K562 (cell line): ENCODE results near the gene DDX41. TPM values are rescaled to one million over a fixed set of nuclear protein-coding genes. Genes with fewer than 3 reads are reported as not detected.

Source experiments
- ARNT ChIP-seq, 2 experiments: fragments of 450-650 bp; IDR thresholded peaks; 2 replicates each; pipeline ENCODE4 v1.6.1; 2016; ENCODE audit warnings: mild to moderate bottlenecking in 1 of 2
- BACH1 ChIP-seq: fragments of 200-800 bp; sonication (Bioruptor generic); IDR thresholded peaks from 2 replicates; pipeline ENCODE4 v1.6.1; 2016; ENCODE audit warnings: missing genetic modification characterization, missing compliant biosample characterization
- ELF1 ChIP-seq: fragments of 200-800 bp; sonication (Bioruptor generic); IDR thresholded peaks from 2 replicates; pipeline ENCODE4 v1.6.1; 2016; ENCODE audit warnings: missing genetic modification characterization, missing compliant biosample characterization
- FOXA3 ChIP-seq, 2 experiments: fragments of 450-650 bp in 1 of 2; sonication (generic) in 1 of 2; formaldehyde crosslinking; IDR thresholded peaks in 1 of 2; conservative IDR thresholded peaks in 1 of 2; 2 replicates each; pipeline versions ENCODE4 v1.4.0 to v1.8.0; 2020 to 2022; ENCODE audit warnings: mild to moderate bottlenecking in 2 of 2, missing genetic modification reagents in 1 of 2
- HCFC1 ChIP-seq: IDR thresholded peaks from 2 replicates; pipeline ENCODE4 v1.6.1; 2012; ENCODE audit warnings: low read depth, low read length, improper control_type of control experiment
- HNRNPK ChIP-seq: fragments of 200-400 bp; formaldehyde crosslinking; IDR thresholded peaks from one replicate; pipeline ENCODE4 v1.6.1; 2018; ENCODE audit warnings: mild to moderate bottlenecking, low read depth, low read length; ENCODE audit not compliant: poor library complexity, severe bottlenecking
- HNRNPUL1 ChIP-seq: fragments of 200-400 bp; formaldehyde crosslinking; IDR thresholded peaks from 2 replicates; pipeline ENCODE4 v1.6.1; 2017; ENCODE audit warnings: low read length
- NR1H2 ChIP-seq: sonication (generic); formaldehyde crosslinking; IDR thresholded peaks from 2 replicates; pipeline ENCODE4 v1.4.0; 2020; ENCODE audit warnings: mild to moderate bottlenecking, missing genetic modification reagents
- POLR2G ChIP-seq: fragments of 200-400 bp; formaldehyde crosslinking; IDR thresholded peaks from 2 replicates; pipeline ENCODE4 v1.6.1; 2017; ENCODE audit warnings: low read depth, mild to moderate bottlenecking, antibody characterized with exemption, low read length, moderate library complexity
- PPARD ChIP-seq: fragments of 250-450 bp; sonication (Bioruptor Pico); IDR thresholded peaks from 2 replicates; pipeline ENCODE4 v1.8.0; 2022; ENCODE audit warnings: inconsistent platforms, mild to moderate bottlenecking, moderate library complexity
- SETDB1 ChIP-seq: IDR thresholded peaks from one replicate; pipeline ENCODE4 v1.6.1; 2012; ENCODE audit warnings: low read length, control low read depth, inconsistent platforms
- SLC30A9 ChIP-seq: fragments of 250-450 bp; sonication (Bioruptor Pico); IDR thresholded peaks from 2 replicates; pipeline ENCODE4 v1.8.0; 2022; ENCODE audit warnings: mild to moderate bottlenecking, moderate library complexity
- SMAD1 ChIP-seq: fragments of 150-350 bp; IDR thresholded peaks from 2 replicates; pipeline ENCODE4 v1.6.1; 2014; ENCODE audit warnings: low read length, low read depth; ENCODE audit not compliant: partially characterized antibody
- SMAD3 ChIP-seq: fragments of 450-650 bp; formaldehyde crosslinking; conservative IDR thresholded peaks from 2 replicates; pipeline ENCODE4 v1.4.0; 2020; ENCODE audit warnings: mild to moderate bottlenecking
- SPI1 ChIP-seq: IDR thresholded peaks from 2 replicates; pipeline ENCODE4 v1.6.1; 2011; ENCODE audit warnings: low read depth, low read length, control low read depth, borderline replicate concordance
- TARDBP ChIP-seq: fragments of 450-650 bp; IDR thresholded peaks from 2 replicates; pipeline ENCODE4 v1.6.1; 2016
- XRCC5 ChIP-seq: fragments of 200-400 bp; formaldehyde crosslinking; IDR thresholded peaks from 2 replicates; pipeline ENCODE4 v1.6.1; 2017; ENCODE audit warnings: low read depth, mild to moderate bottlenecking, low read length
- ZNF133 ChIP-seq: fragments of 250-450 bp; sonication (Bioruptor Pico); IDR thresholded peaks from 2 replicates; pipeline ENCODE4 v1.4.0; 2020; ENCODE audit warnings: mild to moderate bottlenecking
- ZNF143 ChIP-seq: sonication (generic); formaldehyde crosslinking; IDR thresholded peaks from 2 replicates; pipeline ENCODE4 v1.9.0; 2022; ENCODE audit warnings: mild to moderate bottlenecking, missing genetic modification reagents
- ZNF184 ChIP-seq: sonication (generic); formaldehyde crosslinking; IDR thresholded peaks from 2 replicates; pipeline ENCODE4 v1.5.0; 2020; ENCODE audit warnings: missing genetic modification reagents
- ZNF830 ChIP-seq: fragments of 250-450 bp; sonication (Bioruptor Pico); IDR thresholded peaks from 2 replicates; pipeline ENCODE4 v1.5.0; 2021; ENCODE audit warnings: mild to moderate bottlenecking
- polyA plus RNA-seq, 8 experiments: library from polyadenylated mRNA; depleted of rRNA in 4 of 8; stranded (reverse) in 5 of 8; unstranded in 3 of 8; fragments of >200 nt; fragmentation: Nextera tagmentation in 2 of 8; fragmentation: Illumina TruSeq in 1 of 8; extraction: Ambion mirVana in 2 of 8; extraction: Trizol in 1 of 8; gene quantifications; 2 replicates each; pipeline versions ENCODE4 v1.2.1 to v1.2.3, GENCODE V29; 2011 to 2014; ENCODE audit warnings: inconsistent platforms in 1 of 8, missing spikeins in 1 of 8
- total RNA-seq, 7 experiments: library from RNA; depleted of rRNA in 6 of 7; stranded (reverse); fragments of >200 nt in 6 of 7; fragmentation: Illumina TruSeq in 2 of 7; extraction: Trizol in 2 of 7; gene quantifications; 2 replicates each; pipeline versions ENCODE4 v1.2.1 to v1.2.3, GENCODE V29; 2011 to 2021; ENCODE audit warnings: low replicate concordance in 1 of 7
- TF ChIP-seq, protein P1 (sequence below), 2 experiments: fragments of 450-650 bp; conservative IDR thresholded peaks; 2 replicates each; pipeline ENCODE4 v1.6.1; 2017; ENCODE audit warnings: mild to moderate bottlenecking in 2 of 2, moderate library complexity in 2 of 2
- TF ChIP-seq, protein P2 (sequence below): fragments of 250-450 bp; sonication (Bioruptor Pico); IDR thresholded peaks from 2 replicates; pipeline ENCODE4 v1.5.0; 2021
- TF ChIP-seq, protein P3 (sequence below): fragments of 250-450 bp; sonication (Bioruptor Pico); IDR thresholded peaks from 2 replicates; pipeline ENCODE4 v1.8.0; 2022; ENCODE audit warnings: inconsistent platforms
- TF ChIP-seq, protein P4 (sequence below): IDR thresholded peaks from 2 replicates; pipeline ENCODE4 v1.6.1; 2012; ENCODE audit warnings: low read depth, low read length, improper control_type of control experiment, borderline replicate concordance

The DDX41 gene
- total and polyA plus RNA-seq, 9 of the 15 experiments (the other 6 are each of a cell fraction or from before 2014, with no cell fraction given) = 38.2 to 284 (median 116) TPM

DNA sequence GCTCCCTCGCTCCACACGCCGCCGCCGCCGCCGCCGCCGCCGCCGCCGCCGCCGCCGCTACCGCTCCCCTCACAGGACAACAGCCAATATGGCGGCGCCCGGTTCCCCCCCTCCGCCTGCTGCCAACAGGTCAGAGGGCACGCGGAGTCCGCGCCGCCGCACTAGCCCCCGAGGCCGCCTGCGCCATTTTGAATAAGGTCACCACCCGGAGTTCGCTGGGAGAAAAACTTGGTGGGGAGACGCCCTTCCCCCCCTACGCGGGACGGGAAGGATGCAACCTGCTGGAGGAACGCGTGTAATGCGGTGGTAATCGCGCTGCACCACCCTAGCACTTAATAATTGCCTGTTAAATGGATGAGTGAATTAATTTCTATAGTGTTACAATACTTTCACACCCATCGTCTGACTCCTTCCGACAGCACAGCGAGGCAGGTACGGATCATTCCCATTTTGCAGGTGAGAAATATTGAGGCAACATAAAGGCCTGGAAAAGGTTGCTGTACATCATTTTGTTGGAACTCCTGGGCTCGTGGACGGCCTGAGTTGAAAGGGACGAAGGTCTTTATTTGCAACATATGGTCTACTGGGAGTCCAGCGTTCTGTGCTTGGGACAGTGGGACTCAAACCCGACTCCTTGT lies 37.8 kb upstream of the DDX41 start, which contains the start of gene FAM193B (continued):
- TF ChIP-seq SMAD1 (no peak), SETDB1 (no peak), SPI1 (no peak), PPARD (CRISPR knock-in tag) (no peak), SLC30A9 (CRISPR knock-in tag) (no peak), ZNF184 (CRISPR knock-in tag) (no peak), XRCC5 (no peak), ZNF143 (no peak), SMAD3 (CRISPR knock-in tag) (no peak), ZNF830 (CRISPR knock-in tag) (no peak), HNRNPUL1 (no peak), HCFC1 (peak; percentile 92), FOXA3 (CRISPR knock-in tag; conservative IDR thresholded peaks at IDR 0.05 in 1 of 2, IDR thresholded peaks at IDR 0.05 in 1 of 2) (peak in 1 of 2 experiments; percentile 51; a peak in 1 of 4 replicates), POLR2G (peak; percentile 83), ZNF133 (CRISPR knock-in tag) (no peak), ELF1 (tag) (no peak), BACH1 (tag) (no peak; the same call in 1 of the 2 replicates), NR1H2 (CRISPR knock-in tag) (no peak), HNRNPK (no peak), TARDBP (peak; percentile 36; the same call in 1 of the 2 replicates), ARNT (IDR thresholded peaks at IDR 0.05) (0 out of 4 replicates have a peak, but pooled peaks of 1 of the 2 experiments have one; percentile 23)
- TF ChIP-seq, protein P1, sequence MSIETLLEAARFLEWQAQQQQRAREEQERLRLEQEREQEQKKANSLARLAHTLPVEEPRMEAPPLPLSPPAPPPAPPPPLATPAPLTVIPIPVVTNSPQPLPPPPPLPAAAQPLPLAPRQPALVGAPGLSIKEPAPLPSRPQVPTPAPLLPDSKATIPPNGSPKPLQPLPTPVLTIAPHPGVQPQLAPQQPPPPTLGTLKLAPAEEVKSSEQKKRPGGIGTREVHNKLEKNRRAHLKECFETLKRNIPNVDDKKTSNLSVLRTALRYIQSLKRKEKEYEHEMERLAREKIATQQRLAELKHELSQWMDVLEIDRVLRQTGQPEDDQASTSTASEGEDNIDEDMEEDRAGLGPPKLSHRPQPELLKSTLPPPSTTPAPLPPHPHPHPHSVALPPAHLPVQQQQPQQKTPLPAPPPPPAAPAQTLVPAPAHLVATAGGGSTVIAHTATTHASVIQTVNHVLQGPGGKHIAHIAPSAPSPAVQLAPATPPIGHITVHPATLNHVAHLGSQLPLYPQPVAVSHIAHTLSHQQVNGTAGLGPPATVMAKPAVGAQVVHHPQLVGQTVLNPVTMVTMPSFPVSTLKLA (conservative IDR thresholded peaks at IDR 0.05) = peak; percentile 58 to 73; a peak in 3 of 4 replicates
- TF ChIP-seq, protein P2, sequence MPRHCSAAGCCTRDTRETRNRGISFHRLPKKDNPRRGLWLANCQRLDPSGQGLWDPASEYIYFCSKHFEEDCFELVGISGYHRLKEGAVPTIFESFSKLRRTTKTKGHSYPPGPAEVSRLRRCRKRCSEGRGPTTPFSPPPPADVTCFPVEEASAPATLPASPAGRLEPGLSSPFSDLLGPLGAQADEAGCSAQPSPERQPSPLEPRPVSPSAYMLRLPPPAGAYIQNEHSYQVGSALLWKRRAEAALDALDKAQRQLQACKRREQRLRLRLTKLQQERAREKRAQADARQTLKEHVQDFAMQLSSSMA = no peak
- TF ChIP-seq, protein P3, sequence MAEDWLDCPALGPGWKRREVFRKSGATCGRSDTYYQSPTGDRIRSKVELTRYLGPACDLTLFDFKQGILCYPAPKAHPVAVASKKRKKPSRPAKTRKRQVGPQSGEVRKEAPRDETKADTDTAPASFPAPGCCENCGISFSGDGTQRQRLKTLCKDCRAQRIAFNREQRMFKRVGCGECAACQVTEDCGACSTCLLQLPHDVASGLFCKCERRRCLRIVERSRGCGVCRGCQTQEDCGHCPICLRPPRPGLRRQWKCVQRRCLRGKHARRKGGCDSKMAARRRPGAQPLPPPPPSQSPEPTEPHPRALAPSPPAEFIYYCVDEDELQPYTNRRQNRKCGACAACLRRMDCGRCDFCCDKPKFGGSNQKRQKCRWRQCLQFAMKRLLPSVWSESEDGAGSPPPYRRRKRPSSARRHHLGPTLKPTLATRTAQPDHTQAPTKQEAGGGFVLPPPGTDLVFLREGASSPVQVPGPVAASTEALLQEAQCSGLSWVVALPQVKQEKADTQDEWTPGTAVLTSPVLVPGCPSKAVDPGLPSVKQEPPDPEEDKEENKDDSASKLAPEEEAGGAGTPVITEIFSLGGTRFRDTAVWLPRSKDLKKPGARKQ (CRISPR knock-in tag) = peak; percentile 60; the same call in 1 of the 2 replicates
- TF ChIP-seq, protein P4, sequence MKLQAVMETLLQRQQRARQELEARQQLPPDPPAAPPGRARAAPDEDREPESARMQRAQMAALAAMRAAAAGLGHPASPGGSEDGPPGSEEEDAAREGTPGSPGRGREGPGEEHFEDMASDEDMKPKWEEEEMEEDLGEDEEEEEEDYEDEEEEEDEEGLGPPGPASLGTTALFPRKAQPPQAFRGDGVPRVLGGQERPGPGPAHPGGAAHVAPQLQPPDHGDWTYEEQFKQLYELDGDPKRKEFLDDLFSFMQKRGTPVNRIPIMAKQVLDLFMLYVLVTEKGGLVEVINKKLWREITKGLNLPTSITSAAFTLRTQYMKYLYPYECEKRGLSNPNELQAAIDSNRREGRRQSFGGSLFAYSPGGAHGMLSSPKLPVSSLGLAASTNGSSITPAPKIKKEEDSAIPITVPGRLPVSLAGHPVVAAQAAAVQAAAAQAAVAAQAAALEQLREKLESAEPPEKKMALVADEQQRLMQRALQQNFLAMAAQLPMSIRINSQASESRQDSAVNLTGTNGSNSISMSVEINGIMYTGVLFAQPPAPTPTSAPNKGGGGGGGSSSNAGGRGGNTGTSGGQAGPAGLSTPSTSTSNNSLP = no peak
